Measurements from ENCODE around the gene GPR61.

Gene GPR61

DNA sequence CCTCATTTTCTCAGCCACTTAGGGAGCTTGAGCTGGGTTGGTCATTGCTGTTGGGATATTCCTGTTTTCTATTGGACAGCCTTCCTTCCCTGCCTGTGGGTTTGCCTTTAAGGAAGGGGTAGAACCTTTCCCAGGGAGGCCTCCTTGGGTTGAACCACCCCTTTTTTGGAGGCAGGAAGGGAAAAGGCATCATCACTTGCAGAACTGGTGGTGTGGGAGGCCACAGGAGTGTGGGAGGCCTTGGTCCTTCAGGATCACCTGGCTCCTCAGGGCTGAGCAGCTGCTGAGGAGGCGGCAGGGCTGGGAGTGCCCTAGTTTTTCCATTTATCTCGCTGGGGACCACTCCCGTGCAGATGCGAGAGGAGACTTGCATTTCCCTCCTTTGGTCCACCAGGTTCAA lies 46.4 kb upstream of the GPR61 start:
- H3K4me3 ChIP-seq (ENCODE audit: low read depth, low read length): no peak overlapping the region
- TF ChIP-seq, protein P1, sequence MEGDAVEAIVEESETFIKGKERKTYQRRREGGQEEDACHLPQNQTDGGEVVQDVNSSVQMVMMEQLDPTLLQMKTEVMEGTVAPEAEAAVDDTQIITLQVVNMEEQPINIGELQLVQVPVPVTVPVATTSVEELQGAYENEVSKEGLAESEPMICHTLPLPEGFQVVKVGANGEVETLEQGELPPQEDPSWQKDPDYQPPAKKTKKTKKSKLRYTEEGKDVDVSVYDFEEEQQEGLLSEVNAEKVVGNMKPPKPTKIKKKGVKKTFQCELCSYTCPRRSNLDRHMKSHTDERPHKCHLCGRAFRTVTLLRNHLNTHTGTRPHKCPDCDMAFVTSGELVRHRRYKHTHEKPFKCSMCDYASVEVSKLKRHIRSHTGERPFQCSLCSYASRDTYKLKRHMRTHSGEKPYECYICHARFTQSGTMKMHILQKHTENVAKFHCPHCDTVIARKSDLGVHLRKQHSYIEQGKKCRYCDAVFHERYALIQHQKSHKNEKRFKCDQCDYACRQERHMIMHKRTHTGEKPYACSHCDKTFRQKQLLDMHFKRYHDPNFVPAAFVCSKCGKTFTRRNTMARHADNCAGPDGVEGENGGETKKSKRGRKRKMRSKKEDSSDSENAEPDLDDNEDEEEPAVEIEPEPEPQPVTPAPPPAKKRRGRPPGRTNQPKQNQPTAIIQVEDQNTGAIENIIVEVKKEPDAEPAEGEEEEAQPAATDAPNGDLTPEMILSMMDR (IDR thresholded peaks at IDR 0.05; ENCODE audit: insufficient read depth, low read length, missing control alignments): no peak
- ChIA-PET CTCF (interaction anchor here (0.8 to 43.1 kb wide), 29 partner anchors 11 to 295 kb away, joined by 3 to 2790 read pairs (median 6); partner anchors contain the start of genes AMIGO1, ATXN7L2, GPR61 and PSMA5), POLR2A (no interaction called here)
- no peak for DNase-seq (ENCODE audit: low read depth, low spot score)

DNA sequence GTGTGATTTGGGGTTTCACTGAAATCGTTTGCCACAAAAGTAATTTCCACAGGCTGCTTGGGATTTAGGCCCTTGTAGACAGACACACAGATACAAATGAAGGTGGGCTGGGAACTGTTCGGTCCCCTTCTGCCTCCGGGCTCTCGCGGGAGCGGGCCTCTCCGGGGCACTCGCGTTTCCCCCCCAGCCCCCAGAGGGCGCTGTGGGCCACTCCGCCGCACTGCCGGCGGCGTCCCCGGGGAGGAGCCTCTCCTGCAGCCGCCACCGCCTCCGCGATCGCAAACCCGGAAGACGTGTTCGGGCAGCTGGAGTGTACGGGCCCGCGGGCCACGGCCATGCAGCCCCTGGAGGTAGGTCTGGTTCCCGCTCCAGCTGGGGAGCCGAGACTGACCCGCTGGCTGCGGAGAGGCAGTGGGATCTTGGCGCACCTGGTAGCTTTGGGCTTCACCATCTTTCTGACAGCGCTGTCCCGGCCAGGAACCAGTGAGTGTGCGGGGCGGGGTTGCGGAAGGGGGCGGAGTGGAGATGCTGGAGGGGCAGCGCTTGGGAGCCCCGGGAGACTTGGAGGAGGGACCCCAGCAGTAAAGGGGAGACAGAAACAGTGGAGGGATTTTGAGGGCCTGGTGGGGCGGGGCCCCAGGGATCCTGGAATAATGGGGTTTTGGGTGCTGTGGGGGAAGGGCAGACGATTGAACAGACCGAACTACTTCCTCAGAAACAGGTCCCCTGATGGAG lies 45.7 kb upstream of the GPR61 start, which contains the start of gene CYB561D1:
Gene CYB561D1 (plus strand): TSS at position 290 of the 735 bp plus-strand sequence. CDS start 46 bp downstream, at position 336.
- H3K4me3 ChIP-seq (ENCODE audit: low read depth, low read length): peak within 1 kb of the TSS; percentile 100
- ChIA-PET POLR2A (interaction anchor here (0.7 to 0.8 kb wide), 2 partner anchors 36 to 46 kb away, joined by 3 read pairs; partner anchors contain the start of gene GPR61), CTCF (interaction anchor here (0.6 to 43.1 kb wide), 34 partner anchors 12 to 331 kb away, joined by 3 to 2790 read pairs (median 5); partner anchors contain the start of genes AMIGO1, ATXN7L2, GPR61 and PSMA5)
- DNase-seq (ENCODE audit: low read depth, low spot score): no peak
- TF ChIP-seq, protein P1 (IDR thresholded peaks at IDR 0.05; ENCODE audit: insufficient read depth, low read length, missing control alignments): peak; percentile 98

DNA sequence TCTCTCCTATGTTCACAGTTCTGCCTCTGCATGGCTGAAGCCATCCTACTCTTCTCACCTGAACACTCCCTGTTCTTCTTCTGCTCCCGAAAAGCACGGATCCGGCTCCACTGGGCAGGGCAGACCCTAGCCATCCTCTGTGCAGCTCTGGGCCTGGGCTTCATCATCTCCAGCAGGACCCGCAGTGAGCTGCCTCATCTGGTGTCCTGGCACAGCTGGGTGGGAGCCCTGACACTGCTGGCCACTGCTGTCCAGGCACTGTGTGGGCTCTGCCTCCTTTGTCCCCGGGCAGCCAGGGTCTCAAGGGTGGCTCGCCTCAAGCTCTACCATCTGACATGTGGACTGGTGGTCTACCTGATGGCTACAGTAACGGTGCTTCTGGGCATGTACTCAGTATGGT lies 43.9 kb upstream of the GPR61 start:
- TF ChIP-seq, protein P1 (IDR thresholded peaks at IDR 0.05; ENCODE audit: insufficient read depth, low read length, missing control alignments): no peak
- DNase-seq (ENCODE audit: low read depth, low spot score): no peak
- H3K4me3 ChIP-seq (ENCODE audit: low read depth, low read length): no peak overlapping the region
- ChIA-PET CTCF (interaction anchor here (0.8 to 43.1 kb wide), 5 partner anchors 11 to 97 kb away, joined by 3 to 2790 read pairs (median 3); partner anchors contain the start of genes AMIGO1 and GPR61), POLR2A (no interaction called here)

DNA sequence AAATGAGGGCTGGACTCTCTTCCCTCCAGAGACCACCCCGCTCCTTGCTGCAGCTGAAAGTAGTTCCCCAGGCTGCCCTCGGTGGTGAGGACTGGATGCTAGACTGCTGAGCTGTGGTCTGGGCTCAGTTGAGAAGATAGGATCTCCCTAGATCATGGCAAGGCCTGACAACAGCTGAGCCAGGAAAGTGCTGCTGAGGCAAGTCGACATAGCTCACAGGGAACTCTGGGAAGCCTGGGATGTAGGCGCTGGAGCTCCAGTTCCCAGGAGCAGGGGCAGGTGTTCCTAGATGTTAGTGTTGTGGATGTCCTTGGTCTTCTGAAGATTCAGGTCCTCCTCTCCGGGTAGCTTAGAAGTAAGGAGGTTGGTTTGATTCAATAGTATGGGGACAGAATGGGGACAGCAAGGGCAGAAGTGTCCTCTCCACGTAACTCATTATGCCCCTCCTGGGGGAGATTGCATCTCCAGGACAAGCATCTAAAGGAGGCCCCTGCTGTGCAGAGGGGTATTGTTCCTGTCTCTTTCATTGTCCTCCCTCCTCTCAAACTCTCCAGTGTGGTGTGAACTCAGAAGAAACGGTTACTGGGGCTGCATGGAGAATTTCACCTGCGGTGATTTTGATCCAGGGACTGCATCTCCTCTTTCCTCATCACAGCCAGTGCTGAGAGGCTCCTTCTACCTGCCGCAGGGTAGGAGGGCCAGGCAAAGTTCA lies 42.1 kb upstream of the GPR61 start:
- POLR2A ChIA-PET: interaction anchor here (0.7 to 1.5 kb wide), 5 partner anchors 11 to 42 kb away, joined by 3 to 5 read pairs (median 3); partner anchors contain the start of genes ATXN7L2 and GPR61
- TF ChIP-seq, protein P1 (IDR thresholded peaks at IDR 0.05; ENCODE audit: insufficient read depth, low read length, missing control alignments): no peak
- H3K4me3 ChIP-seq (ENCODE audit: low read depth, low read length): no peak overlapping the region
- CTCF ChIA-PET: interaction anchor here (0.7 to 43.1 kb wide), 11 partner anchors 3 to 397 kb away, joined by 3 to 2790 read pairs (median 4); partner anchors contain the start of genes AMIGO1, ATXN7L2, CYB561D1 and GNAI3
- no peak for DNase-seq (ENCODE audit: low read depth, low spot score)

DNA sequence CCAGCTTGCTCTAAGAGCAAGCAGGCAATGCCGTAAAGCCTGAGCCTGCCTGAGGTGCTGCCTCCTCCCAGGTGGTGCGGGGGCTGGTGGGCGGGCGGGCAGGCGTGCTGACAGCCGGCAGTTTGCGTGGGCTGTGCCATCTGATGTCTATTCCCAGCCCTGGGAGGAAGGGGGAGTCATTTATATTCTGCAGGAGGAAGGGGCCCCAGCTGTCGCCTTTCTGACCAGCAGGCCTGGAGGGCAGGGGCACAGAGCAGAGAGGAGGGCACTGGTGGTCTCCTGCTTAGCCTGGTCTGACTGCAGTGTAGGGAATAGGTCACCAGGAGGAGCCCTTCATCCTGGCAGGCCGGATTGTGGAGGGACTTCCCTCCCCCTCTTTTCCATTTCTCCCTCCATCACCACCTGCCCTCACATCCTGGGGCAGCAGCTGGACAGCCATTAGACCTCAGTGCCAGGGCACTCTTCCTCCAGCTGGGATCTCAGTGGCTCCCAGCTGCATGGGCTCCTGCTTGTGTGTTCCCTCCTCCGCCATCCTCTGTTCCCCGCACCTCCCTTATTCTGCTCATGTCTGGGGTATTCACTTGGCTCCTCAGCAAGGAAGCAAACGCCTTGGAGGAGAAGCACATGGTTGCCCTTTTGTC lies 41.4 kb upstream of the GPR61 start:
- no peak for DNase-seq (ENCODE audit: low read depth, low spot score)
- no peak overlapping the region for H3K4me3 ChIP-seq (ENCODE audit: low read depth, low read length)
- POLR2A ChIA-PET: interaction anchor here (1.4 to 1.5 kb wide), 2 partner anchors 15 to 34 kb away, joined by 3 to 5 read pairs; partner anchors contain the start of gene ATXN7L2
- TF ChIP-seq, protein P1 (IDR thresholded peaks at IDR 0.05; ENCODE audit: insufficient read depth, low read length, missing control alignments): peak; percentile 81
- CTCF ChIA-PET: interaction anchor here (0.6 to 43.1 kb wide), 15 partner anchors 4 to 276 kb away, joined by 3 to 2790 read pairs (median 4); partner anchors contain the start of genes AMIGO1, ATXN7L2, CYB561D1 and GNAI3
